ENCODE results near the gene DNASE1L1. TPM values are rescaled to one million over a fixed set of nuclear protein-coding genes. Genes with fewer than 3 reads are reported as not detected.
A peak's percentile ranks its signal among the peaks of the same experiment; 100 is the strongest.

Gene DNASE1L1
- polyA plus RNA-seq, 1 donor (not counting 4 experiments of a cell fraction or from before 2014, with no cell fraction given) = 17.1 TPM

- H2AFZ ChIP-seq (ENCODE audit: control insufficient read depth, low read length) = no peak overlapping the region
- no peak for TF ChIP-seq CTCF (optimal IDR thresholded peaks at IDR 0.05 in 1 of 3, IDR thresholded peaks at IDR 0.05 in 1 of 3, conservative IDR thresholded peaks at IDR 0.05 in 1 of 3; ENCODE audit: extremely low read depth in 1 of 3, insufficient read depth in 2 of 3, low read length in 3 of 3)
- no peak for TF ChIP-seq EZH2 (IDR thresholded peaks at IDR 0.05; ENCODE audit: low read length)
- peak; percentile 48 for DNase-seq (ENCODE audit: low read depth, low spot score)
Measured at GRCh38 chrX:154371017-154371788, 37.9 kb downstream of the DNASE1L1 start.

GRCh38 chrX:154370300-154371016 is 38.6 kb downstream of the DNASE1L1 start:
- Histone ChIP-seq H3K9me3 (ENCODE audit: control insufficient read depth, low read depth, low read length) (peaks cover 2% of the 10 kb centered on the region), H2AFZ (ENCODE audit: control insufficient read depth, low read length) (no peak overlapping the region), H3K27ac (ENCODE audit: control insufficient read depth, insufficient read depth, low read length) (peak overlapping the region; percentile 82), H3K4me1 (ENCODE audit: control insufficient read depth, extremely low read depth, insufficient read depth, low read length) (peaks cover 40% of the 10 kb centered on the region), H3K79me2 (ENCODE audit: control insufficient read depth, insufficient read depth, low read length) (peaks cover 49% of the 10 kb centered on the region), H3K4me2 (ENCODE audit: control insufficient read depth, extremely low read depth, insufficient read depth, low read depth, low read length) (peak overlapping the region; percentile 72), H3K27me3 (ENCODE audit: control insufficient read depth, extremely low read depth, insufficient read depth, low read length) (no peaks in the 10 kb centered on the region), H3K4me3 (ENCODE audit: control insufficient read depth in 2 of 3, extremely low read depth in 1 of 3, insufficient read depth in 2 of 3, low read depth in 1 of 3, low read length in 3 of 3) (peak overlapping the region; percentile 55 to 92 (median 68)), H3K36me3 (ENCODE audit: control insufficient read depth in 2 of 2, extremely low read depth in 1 of 2, insufficient read depth in 2 of 2, low read length in 2 of 2) (peaks cover 5 to 6% of the 10 kb centered on the region in 2 experiments), H3K9ac (ENCODE audit: control insufficient read depth, extremely low read depth, insufficient read depth, low read length) (peak overlapping the region; percentile 80), H3K9me1 (ENCODE audit: control insufficient read depth, extremely low read depth, insufficient read depth, low read length) (no peaks in the 10 kb centered on the region), H4K20me1 (ENCODE audit: control insufficient read depth, extremely low read depth, insufficient read depth, low read length) (peaks cover 7% of the 10 kb centered on the region)
- dilution Hi-C loops (cut with MboI; ENCODE audit: extremely low pct_ligation_motif_present, low sequenced_read_pairs) = no loop called here
- no peak for TF ChIP-seq CTCF (optimal IDR thresholded peaks at IDR 0.05 in 1 of 3, IDR thresholded peaks at IDR 0.05 in 1 of 3, conservative IDR thresholded peaks at IDR 0.05 in 1 of 3; ENCODE audit: extremely low read depth in 1 of 3, insufficient read depth in 2 of 3, low read length in 3 of 3)
- TF ChIP-seq EZH2 (IDR thresholded peaks at IDR 0.05; ENCODE audit: low read length) = no peak
- FAIRE-seq (no peak), DNase-seq (ENCODE audit: low read depth, low spot score) (no peak)

More at GRCh38 chrX:154371017-154371788, 37.9 kb downstream of the DNASE1L1 start:
- peaks cover 42% of the 10 kb centered on the region for H3K79me2 ChIP-seq (ENCODE audit: control insufficient read depth, insufficient read depth, low read length)
- H3K4me1 ChIP-seq (ENCODE audit: control insufficient read depth, extremely low read depth, insufficient read depth, low read length) = peaks cover 40% of the 10 kb centered on the region
- H3K27me3 ChIP-seq (ENCODE audit: control insufficient read depth, extremely low read depth, insufficient read depth, low read length) = no peaks in the 10 kb centered on the region
- H4K20me1 ChIP-seq (ENCODE audit: control insufficient read depth, extremely low read depth, insufficient read depth, low read length) = peaks cover 7% of the 10 kb centered on the region
- H3K9ac ChIP-seq (ENCODE audit: control insufficient read depth, extremely low read depth, insufficient read depth, low read length) = peak overlapping the region; percentile 80
- H3K9me3 ChIP-seq (ENCODE audit: control insufficient read depth, low read depth, low read length) = peaks cover 2% of the 10 kb centered on the region
- H3K9me1 ChIP-seq (ENCODE audit: control insufficient read depth, extremely low read depth, insufficient read depth, low read length) = no peaks in the 10 kb centered on the region
- dilution Hi-C loops (cut with MboI; ENCODE audit: extremely low pct_ligation_motif_present, low sequenced_read_pairs) = no loop called here
- peaks cover 5 to 6% of the 10 kb centered on the region in 2 experiments for H3K36me3 ChIP-seq (ENCODE audit: control insufficient read depth in 2 of 2, extremely low read depth in 1 of 2, insufficient read depth in 2 of 2, low read length in 2 of 2)
- FAIRE-seq = no peak
- peak overlapping the region; percentile 82 for H3K27ac ChIP-seq (ENCODE audit: control insufficient read depth, insufficient read depth, low read length)
- peak overlapping the region; percentile 62 for H3K4me2 ChIP-seq (ENCODE audit: control insufficient read depth, extremely low read depth, insufficient read depth, low read depth, low read length)
- peak overlapping the region; percentile 57 to 92 (median 68) for H3K4me3 ChIP-seq (ENCODE audit: control insufficient read depth in 2 of 3, extremely low read depth in 1 of 3, insufficient read depth in 2 of 3, low read depth in 1 of 3, low read length in 3 of 3)

Data from keratinocyte (primary cell).